IMR-90 (cell line): Measurements from ENCODE around the gene RAB18. TPM values are rescaled to one million over a fixed set of nuclear protein-coding genes. Genes with fewer than 3 reads are reported as not detected.

Source experiments
- ATAC-seq: fragments of 200-7000 bp; cut with Tn5 transposase; 2 replicates; pipeline ENCODE4 v1.9.1; 2020; ENCODE audit warnings: low read depth, mild to moderate bottlenecking, moderate library complexity
- BruUV-seq: library from RNA; stranded (reverse); fragments of 400-500 nt; replicated peaks from 2 replicates; lab custom pipeline; 2021; lab: Mats Ljungman, UMichigan
- CTCF ChIA-PET: fragments of 300-600 bp; formaldehyde crosslinking; extraction: SDS; loops from one replicate; lab custom pipeline; 2021; ENCODE audit warnings: antibody characterized with exemption; lab: Yijun Ruan, JAX
- POLR2A ChIA-PET: fragments of 300-600 bp; sonication (Branson Sonifier 250); formaldehyde crosslinking; loops from one replicate; lab custom pipeline; 2022; ENCODE audit warnings: antibody characterized with exemption; ENCODE audit not compliant: unreplicated experiment; lab: Charles Lee
- DNase-seq: peaks from one replicate; pipeline ENCODE4 v3.0.0; 2013
- H2AFZ ChIP-seq: replicated peaks from 2 replicates; pipeline ENCODE3; 2013; ENCODE audit warnings: low read length, mild to moderate bottlenecking; ENCODE audit not compliant: poor library complexity
- H2AK5ac ChIP-seq: 2 replicates; pipeline ENCODE4 v1.6.1; 2013; ENCODE audit warnings: low read depth, low read length, inconsistent platforms
- H2AK9ac ChIP-seq: replicated peaks from 2 replicates; pipeline ENCODE3; 2013; ENCODE audit warnings: mild to moderate bottlenecking, low read depth, low read length, moderate library complexity; ENCODE audit not compliant: poor library complexity
- H2BK120ac ChIP-seq: 2 replicates; pipeline ENCODE4 v1.6.1; 2013; ENCODE audit warnings: low read depth, low read length, inconsistent platforms
- H2BK15ac ChIP-seq: 3 replicates; pipeline ENCODE4 v1.6.1; 2013; ENCODE audit warnings: low read depth, low read length, inconsistent platforms
- H2BK20ac ChIP-seq: 2 replicates; pipeline ENCODE4 v1.6.1; 2013; ENCODE audit warnings: low read depth, mild to moderate bottlenecking, inconsistent platforms, low read length, moderate library complexity
- H2BK5ac ChIP-seq: 2 replicates; pipeline ENCODE4 v1.6.1; 2013; ENCODE audit warnings: mild to moderate bottlenecking, low read depth, low read length, inconsistent platforms; ENCODE audit not compliant: poor library complexity, severe bottlenecking
- H3K14ac ChIP-seq: replicated peaks from 2 replicates; pipeline ENCODE4 v1.6.1; 2013; ENCODE audit warnings: low read depth, low read length, inconsistent platforms
- H3K18ac ChIP-seq: 2 replicates; pipeline ENCODE4 v1.6.1; 2013; ENCODE audit warnings: low read depth, low read length, control low read depth
- H3K23ac ChIP-seq: 2 replicates; pipeline ENCODE4 v1.6.1; 2013; ENCODE audit warnings: low read depth, low read length, inconsistent platforms
- H3K27ac ChIP-seq: 2 replicates; pipeline ENCODE4 v1.5.1; 2013; ENCODE audit warnings: mild to moderate bottlenecking, control low read depth, low read length; ENCODE audit not compliant: insufficient read depth
- H3K27me3 ChIP-seq: 2 replicates; pipeline ENCODE4 v1.6.1; 2013; ENCODE audit warnings: low read length; ENCODE audit not compliant: control insufficient read depth, insufficient read depth
- H3K36me3 ChIP-seq: 2 replicates; pipeline ENCODE4 v1.6.1; 2013; ENCODE audit warnings: low read length, mixed read lengths; ENCODE audit not compliant: control insufficient read depth, insufficient read depth
- H3K4ac ChIP-seq: 2 replicates; pipeline ENCODE4 v1.6.1; 2013; ENCODE audit warnings: low read depth, low read length, inconsistent platforms
- H3K4me1 ChIP-seq: 2 replicates; pipeline ENCODE4 v1.6.1; 2013; ENCODE audit warnings: low read length, mixed read lengths; ENCODE audit not compliant: control insufficient read depth, insufficient read depth
- H3K4me2 ChIP-seq: 2 replicates; pipeline ENCODE4 v1.6.1; 2013; ENCODE audit warnings: low read depth, mild to moderate bottlenecking, control low read depth, low read length, moderate library complexity
- H3K4me3 ChIP-seq: 2 replicates; pipeline ENCODE4 v1.5.1; 2013; ENCODE audit warnings: low read depth, mild to moderate bottlenecking, control low read depth, low read length, moderate library complexity; ENCODE audit not compliant: insufficient read depth
- H3K56ac ChIP-seq: 2 replicates; pipeline ENCODE4 v1.6.1; 2013; ENCODE audit warnings: low read length, inconsistent platforms; ENCODE audit not compliant: insufficient read depth; ENCODE audit errors: extremely low read depth
- H3K79me1 ChIP-seq, 2 experiments: 2 replicates each; pipeline ENCODE4 v1.6.1; 2013; ENCODE audit warnings: low read length in 2 of 2, inconsistent platforms in 1 of 2, low read depth in 1 of 2
- H3K9ac ChIP-seq: 2 replicates; pipeline ENCODE4 v1.6.1; 2013; ENCODE audit warnings: low read depth, low read length, control low read depth
- H3K9me1 ChIP-seq: 2 replicates; pipeline ENCODE4 v1.6.1; 2013; ENCODE audit warnings: low read length, inconsistent platforms; ENCODE audit not compliant: insufficient read depth
- H3K9me3 ChIP-seq: 2 replicates; pipeline ENCODE4 v1.6.1; 2013; ENCODE audit warnings: low read length; ENCODE audit not compliant: control insufficient read depth, insufficient read depth
- H4K20me1 ChIP-seq: 2 replicates; pipeline ENCODE4 v1.6.1; 2013; ENCODE audit warnings: low read length, inconsistent platforms; ENCODE audit not compliant: insufficient read depth
- H4K5ac ChIP-seq: 2 replicates; pipeline ENCODE4 v1.6.1; 2013; ENCODE audit warnings: mild to moderate bottlenecking, low read depth, low read length, control low read depth
- H4K8ac ChIP-seq, 2 experiments: 2 replicates each; pipeline ENCODE4 v1.6.1; 2013; ENCODE audit warnings: low read depth in 2 of 2, low read length in 2 of 2, control low read depth in 1 of 2, inconsistent platforms in 1 of 2
- H4K91ac ChIP-seq: 2 replicates; pipeline ENCODE4 v1.6.1; 2013; ENCODE audit warnings: low read depth, low read length, inconsistent platforms; ENCODE audit not compliant: insufficient read depth
- BHLHE40 ChIP-seq: fragments of 150-350 bp; IDR thresholded peaks from 2 replicates; pipeline ENCODE4 v1.6.1; 2016; ENCODE audit warnings: mild to moderate bottlenecking, low read depth, low read length
- CEBPB ChIP-seq: IDR thresholded peaks from 2 replicates; pipeline ENCODE4 v1.6.1; 2012; ENCODE audit warnings: low read depth, low read length, improper control_type of control experiment
- CHD1 ChIP-seq: IDR thresholded peaks from 2 replicates; pipeline ENCODE4 v1.6.1; 2012; ENCODE audit warnings: low read depth, low read length, improper control_type of control experiment
- FOS ChIP-seq: fragments of 150-350 bp; IDR thresholded peaks from 2 replicates; pipeline ENCODE4 v1.6.1; 2016; ENCODE audit warnings: low read depth, low read length
- MAFK ChIP-seq: IDR thresholded peaks from 2 replicates; pipeline ENCODE4 v1.6.1; 2012; ENCODE audit warnings: low read depth, low read length, improper control_type of control experiment
- MAZ ChIP-seq: IDR thresholded peaks from 2 replicates; pipeline ENCODE4 v1.6.1; 2012; ENCODE audit warnings: low read depth, mild to moderate bottlenecking, low read length, improper control_type of control experiment, moderate library complexity, borderline replicate concordance
- MXI1 ChIP-seq: IDR thresholded peaks from 2 replicates; pipeline ENCODE4 v1.6.1; 2012; ENCODE audit warnings: low read depth, mild to moderate bottlenecking, low read length, moderate library complexity, borderline replicate concordance
- NFE2L2 ChIP-seq: fragments of 150-350 bp; IDR thresholded peaks from 2 replicates; pipeline ENCODE4 v1.6.1; 2016; ENCODE audit warnings: low read depth, mild to moderate bottlenecking, low read length
- POLR2A ChIP-seq: IDR thresholded peaks from 2 replicates; pipeline ENCODE4 v1.6.1; 2012; ENCODE audit warnings: mild to moderate bottlenecking, low read depth, low read length
- RAD21 ChIP-seq: IDR thresholded peaks from 2 replicates; pipeline ENCODE4 v1.6.1; 2012; ENCODE audit warnings: low read length, improper control_type of control experiment
- RCOR1 ChIP-seq: IDR thresholded peaks from 2 replicates; pipeline ENCODE4 v1.6.1; 2012; ENCODE audit warnings: mild to moderate bottlenecking, low read length, improper control_type of control experiment; ENCODE audit not compliant: insufficient replicate concordance
- RFX5 ChIP-seq: IDR thresholded peaks from 2 replicates; pipeline ENCODE4 v1.8.0; 2012; ENCODE audit warnings: low read depth, mild to moderate bottlenecking, low read length, moderate library complexity
- SMC3 ChIP-seq: fragments of 150-350 bp; IDR thresholded peaks from 2 replicates; pipeline ENCODE4 v1.6.1; 2016; ENCODE audit warnings: low read depth, mild to moderate bottlenecking, antibody characterized with exemption, low read length, moderate library complexity
- WGBS, 2 experiments: methylation state at CpG; one replicate each; pipeline versions ENCODE4 v1.1.5 to v1.1.7; 2013; ENCODE audit warnings: missing lambda C conversion rate in 2 of 2; ENCODE audit not compliant: insufficient read length in 1 of 2; ENCODE audit errors: extremely low coverage in 2 of 2; 5-methylcytosine and 5-hydroxymethylcytosine counted together
- dilution Hi-C: fragments of 300-500 bp; cut with HindIII; formaldehyde crosslinking; loops from one replicate; pipeline ENCODE4 v1.14.3; 2018; ENCODE audit warnings: low sequenced_read_pairs; ENCODE audit not compliant: unreplicated experiment
- in situ Hi-C: fragments of 300-500 bp; cut with MboI; formaldehyde crosslinking; loops from 3 replicates; pipeline ENCODE4 v1.14.3; 2019; ENCODE audit warnings: low sequenced_read_pairs, inconsistent platforms, mixed read lengths
- intact Hi-C: fragments of 100-400 bp; cut with micrococcal nuclease; formaldehyde crosslinking; loops from 2 replicates; pipeline ENCODE4 v1.10.0; 2022
- polyA plus RNA-seq, 3 experiments: library from polyadenylated mRNA; depleted of rRNA; stranded (reverse); fragments of >200 nt; gene quantifications; 2 replicates each; pipeline ENCODE4 v1.2.3, GENCODE V29; 2012; ENCODE audit warnings: low replicate concordance in 1 of 3
- total RNA-seq: library from RNA; depleted of rRNA; stranded (reverse); fragments of >200 nt; gene quantifications from 2 replicates; pipeline ENCODE4 v1.2.3, GENCODE V29; 2012
- TF ChIP-seq, protein P1 (sequence below): fragments of 150-350 bp; IDR thresholded peaks from 2 replicates; pipeline ENCODE4 v1.6.1; 2016; ENCODE audit warnings: low read depth, mild to moderate bottlenecking, low read length, moderate library complexity, borderline replicate concordance
- TF ChIP-seq, protein P2 (sequence below): conservative IDR thresholded peaks from 2 replicates; pipeline ENCODE4 v1.5.1; 2012; ENCODE audit warnings: mild to moderate bottlenecking, low read depth, low read length, improper control_type of control experiment
- TF ChIP-seq, protein P3 (sequence below): fragments of 150-350 bp; IDR thresholded peaks from 2 replicates; pipeline ENCODE4 v1.6.1; 2017; ENCODE audit warnings: mild to moderate bottlenecking, antibody characterized with exemption, low read length, low read depth

The RAB18 gene
- total and polyA plus RNA-seq, 2 of the 4 experiments (the other 2 are of a cell fraction), result 17.6 to 38.8 TPM

DNA sequence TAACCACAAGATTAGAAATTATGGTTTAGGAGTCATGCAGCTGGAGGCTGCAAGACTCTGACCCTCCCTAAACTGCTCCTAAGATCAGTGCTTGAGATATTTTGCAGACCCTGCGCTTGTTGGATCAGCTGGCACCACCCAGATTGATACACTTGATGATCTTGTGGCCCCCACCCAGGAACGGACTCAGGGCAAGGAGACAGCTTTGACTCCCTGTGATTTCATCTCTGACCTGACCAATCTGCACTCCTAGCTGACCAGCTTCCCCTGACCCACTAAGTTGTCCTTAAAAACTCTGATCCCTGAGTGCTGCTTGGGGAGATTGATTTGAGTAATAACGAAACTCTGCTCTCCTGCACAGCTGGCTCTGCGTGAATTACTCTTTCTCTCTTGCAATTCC is 8.0 kb upstream of the RAB18 start:
- intact Hi-C loops (no loop called here), in situ Hi-C loops (no loop called here), dilution Hi-C loops (no loop called here)
- ChIA-PET CTCF (no interaction called here), POLR2A (no interaction called here)
- Histone ChIP-seq H3K23ac (no peak overlapping the region), H3K4me1 (no peaks in the 10 kb centered on the region), H4K91ac (no peak overlapping the region), H3K4ac (no peak overlapping the region), H3K14ac (no peak overlapping the region), H3K27me3 (peaks cover 4% of the 10 kb centered on the region), H3K79me1 (no peaks in the 10 kb centered on the region), H3K9me1 (no peaks in the 10 kb centered on the region), H2AK9ac (no peak overlapping the region), H3K36me3 (no peaks in the 10 kb centered on the region), H3K4me2 (no peak overlapping the region), H3K27ac (no peak overlapping the region), H3K4me3 (no peak overlapping the region), H2BK5ac (no peak overlapping the region), H3K18ac (no peak overlapping the region), H3K9me3 (peaks cover 3% of the 10 kb centered on the region; the same call in 1 of the 2 replicates), H2BK15ac (no peak overlapping the region), H3K56ac (no peak overlapping the region), H2AFZ (no peak overlapping the region), H2BK120ac (no peak overlapping the region), H4K5ac (no peak overlapping the region), H3K9ac (no peak overlapping the region), H2AK5ac (no peak overlapping the region), H4K8ac (no peak overlapping the region), H4K20me1 (no peaks in the 10 kb centered on the region), H2BK20ac (no peak overlapping the region)
- TF ChIP-seq POLR2A (no peak), CEBPB (no peak), FOS (no peak), CHD1 (no peak), MXI1 (no peak), BHLHE40 (no peak), RFX5 (no peak), RCOR1 (no peak), SMC3 (no peak), MAFK (no peak), RAD21 (no peak), NFE2L2 (no peak), MAZ (no peak)
- TF ChIP-seq, protein P1, sequence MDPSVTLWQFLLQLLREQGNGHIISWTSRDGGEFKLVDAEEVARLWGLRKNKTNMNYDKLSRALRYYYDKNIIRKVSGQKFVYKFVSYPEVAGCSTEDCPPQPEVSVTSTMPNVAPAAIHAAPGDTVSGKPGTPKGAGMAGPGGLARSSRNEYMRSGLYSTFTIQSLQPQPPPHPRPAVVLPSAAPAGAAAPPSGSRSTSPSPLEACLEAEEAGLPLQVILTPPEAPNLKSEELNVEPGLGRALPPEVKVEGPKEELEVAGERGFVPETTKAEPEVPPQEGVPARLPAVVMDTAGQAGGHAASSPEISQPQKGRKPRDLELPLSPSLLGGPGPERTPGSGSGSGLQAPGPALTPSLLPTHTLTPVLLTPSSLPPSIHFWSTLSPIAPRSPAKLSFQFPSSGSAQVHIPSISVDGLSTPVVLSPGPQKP, result no peak
- TF ChIP-seq, protein P2, sequence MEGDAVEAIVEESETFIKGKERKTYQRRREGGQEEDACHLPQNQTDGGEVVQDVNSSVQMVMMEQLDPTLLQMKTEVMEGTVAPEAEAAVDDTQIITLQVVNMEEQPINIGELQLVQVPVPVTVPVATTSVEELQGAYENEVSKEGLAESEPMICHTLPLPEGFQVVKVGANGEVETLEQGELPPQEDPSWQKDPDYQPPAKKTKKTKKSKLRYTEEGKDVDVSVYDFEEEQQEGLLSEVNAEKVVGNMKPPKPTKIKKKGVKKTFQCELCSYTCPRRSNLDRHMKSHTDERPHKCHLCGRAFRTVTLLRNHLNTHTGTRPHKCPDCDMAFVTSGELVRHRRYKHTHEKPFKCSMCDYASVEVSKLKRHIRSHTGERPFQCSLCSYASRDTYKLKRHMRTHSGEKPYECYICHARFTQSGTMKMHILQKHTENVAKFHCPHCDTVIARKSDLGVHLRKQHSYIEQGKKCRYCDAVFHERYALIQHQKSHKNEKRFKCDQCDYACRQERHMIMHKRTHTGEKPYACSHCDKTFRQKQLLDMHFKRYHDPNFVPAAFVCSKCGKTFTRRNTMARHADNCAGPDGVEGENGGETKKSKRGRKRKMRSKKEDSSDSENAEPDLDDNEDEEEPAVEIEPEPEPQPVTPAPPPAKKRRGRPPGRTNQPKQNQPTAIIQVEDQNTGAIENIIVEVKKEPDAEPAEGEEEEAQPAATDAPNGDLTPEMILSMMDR, result no peak
- TF ChIP-seq, protein P3, sequence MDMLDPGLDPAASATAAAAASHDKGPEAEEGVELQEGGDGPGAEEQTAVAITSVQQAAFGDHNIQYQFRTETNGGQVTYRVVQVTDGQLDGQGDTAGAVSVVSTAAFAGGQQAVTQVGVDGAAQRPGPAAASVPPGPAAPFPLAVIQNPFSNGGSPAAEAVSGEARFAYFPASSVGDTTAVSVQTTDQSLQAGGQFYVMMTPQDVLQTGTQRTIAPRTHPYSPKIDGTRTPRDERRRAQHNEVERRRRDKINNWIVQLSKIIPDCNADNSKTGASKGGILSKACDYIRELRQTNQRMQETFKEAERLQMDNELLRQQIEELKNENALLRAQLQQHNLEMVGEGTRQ, result no peak
- WGBS, 2 experiments, result no CpG with 5 or more reads among the region's 4 CpGs
- DNase-seq (no peak), ATAC-seq (no peak)
- no TSS peak for BruUV-seq
